ENCODE measurements around the gene CCDC60.

The CCDC60 gene

GRCh38 chr12:119378903-119379302 is 44.4 kb downstream of the CCDC60 start:
- DNase-seq (ENCODE audit: low read depth in 1 of 2, low spot score in 1 of 2) = no peak
- in situ Hi-C loops (cut with HindIII; ENCODE audit: low pct_unique_long_range_greater_than_20kb, low sequenced_read_pairs) = no loop called here
- no peak for TF ChIP-seq JUND (IDR thresholded peaks at IDR 0.05; ENCODE audit: low read depth)

- in situ Hi-C loops (cut with HindIII; ENCODE audit: low pct_unique_long_range_greater_than_20kb, low sequenced_read_pairs) = no loop called here
- DNase-seq (ENCODE audit: low read depth in 1 of 2, low spot score in 1 of 2) = no peak
- TF ChIP-seq JUND (IDR thresholded peaks at IDR 0.05; ENCODE audit: low read depth) = no peak
Measured at GRCh38 chr12:119381471-119382235, 47.1 kb downstream of the CCDC60 start.

- no peak for DNase-seq (ENCODE audit: low read depth in 1 of 2, low spot score in 1 of 2)
- no peak for TF ChIP-seq JUND (IDR thresholded peaks at IDR 0.05; ENCODE audit: low read depth)
- in situ Hi-C loops (cut with HindIII; ENCODE audit: low pct_unique_long_range_greater_than_20kb, low sequenced_read_pairs) = no loop called here
Measured at GRCh38 chr12:119383206-119383605, 48.7 kb downstream of the CCDC60 start.

- TF ChIP-seq JUND (IDR thresholded peaks at IDR 0.05; ENCODE audit: low read depth) = no peak
- DNase-seq (ENCODE audit: low read depth in 1 of 2, low spot score in 1 of 2) = no peak
- in situ Hi-C loops (cut with HindIII; ENCODE audit: low pct_unique_long_range_greater_than_20kb, low sequenced_read_pairs) = no loop called here
Measured at GRCh38 chr12:119384340-119384739, 49.8 kb downstream of the CCDC60 start.

- in situ Hi-C loops (cut with HindIII; ENCODE audit: low pct_unique_long_range_greater_than_20kb, low sequenced_read_pairs) = no loop called here
- DNase-seq (ENCODE audit: low read depth in 1 of 2, low spot score in 1 of 2) = no peak
- TF ChIP-seq JUND (IDR thresholded peaks at IDR 0.05; ENCODE audit: low read depth) = no peak
Measured at GRCh38 chr12:119385659-119386058, 51.1 kb downstream of the CCDC60 start.

- TF ChIP-seq JUND (IDR thresholded peaks at IDR 0.05; ENCODE audit: low read depth) = no peak
- in situ Hi-C loops (cut with HindIII; ENCODE audit: low pct_unique_long_range_greater_than_20kb, low sequenced_read_pairs) = no loop called here
- no peak for DNase-seq (ENCODE audit: low read depth in 1 of 2, low spot score in 1 of 2)
Measured at GRCh38 chr12:119389687-119390086, 55.2 kb downstream of the CCDC60 start.

GRCh38 chr12:119391673-119392072 is 57.1 kb downstream of the CCDC60 start:
- DNase-seq (ENCODE audit: low read depth in 1 of 2, low spot score in 1 of 2) = no peak
- in situ Hi-C loops (cut with HindIII; ENCODE audit: low pct_unique_long_range_greater_than_20kb, low sequenced_read_pairs) = no loop called here
- no peak for TF ChIP-seq JUND (IDR thresholded peaks at IDR 0.05; ENCODE audit: low read depth)

GRCh38 chr12:119393677-119394076 is 59.1 kb downstream of the CCDC60 start:
- TF ChIP-seq JUND (IDR thresholded peaks at IDR 0.05; ENCODE audit: low read depth) = no peak
- in situ Hi-C loops (cut with HindIII; ENCODE audit: low pct_unique_long_range_greater_than_20kb, low sequenced_read_pairs) = no loop called here
- DNase-seq (ENCODE audit: low read depth in 1 of 2, low spot score in 1 of 2) = no peak

- no peak for TF ChIP-seq JUND (IDR thresholded peaks at IDR 0.05; ENCODE audit: low read depth)
- in situ Hi-C loops (cut with HindIII; ENCODE audit: low pct_unique_long_range_greater_than_20kb, low sequenced_read_pairs) = no loop called here
- DNase-seq (ENCODE audit: low read depth in 1 of 2, low spot score in 1 of 2) = no peak
Measured at GRCh38 chr12:119397540-119397939, 63.0 kb downstream of the CCDC60 start.

GRCh38 chr12:119398190-119398589 is 63.7 kb downstream of the CCDC60 start:
- no peak for TF ChIP-seq JUND (IDR thresholded peaks at IDR 0.05; ENCODE audit: low read depth)
- in situ Hi-C loops (cut with HindIII; ENCODE audit: low pct_unique_long_range_greater_than_20kb, low sequenced_read_pairs) = no loop called here
- DNase-seq (ENCODE audit: low read depth in 1 of 2, low spot score in 1 of 2) = no peak

GRCh38 chr12:119399301-119399700 is 64.8 kb downstream of the CCDC60 start:
- TF ChIP-seq JUND (IDR thresholded peaks at IDR 0.05; ENCODE audit: low read depth) = no peak
- no peak for DNase-seq (ENCODE audit: low read depth in 1 of 2, low spot score in 1 of 2)
- in situ Hi-C loops (cut with HindIII; ENCODE audit: low pct_unique_long_range_greater_than_20kb, low sequenced_read_pairs) = no loop called here

GRCh38 chr12:119406308-119406707 is 71.8 kb downstream of the CCDC60 start:
- DNase-seq (ENCODE audit: low read depth in 1 of 2, low spot score in 1 of 2) = no peak
- no peak for TF ChIP-seq JUND (IDR thresholded peaks at IDR 0.05; ENCODE audit: low read depth)
- in situ Hi-C loops (cut with HindIII; ENCODE audit: low pct_unique_long_range_greater_than_20kb, low sequenced_read_pairs) = no loop called here

GRCh38 chr12:119406811-119407210 is 72.3 kb downstream of the CCDC60 start:
- no peak for TF ChIP-seq JUND (IDR thresholded peaks at IDR 0.05; ENCODE audit: low read depth)
- in situ Hi-C loops (cut with HindIII; ENCODE audit: low pct_unique_long_range_greater_than_20kb, low sequenced_read_pairs) = no loop called here
- no peak for DNase-seq (ENCODE audit: low read depth in 1 of 2, low spot score in 1 of 2)

- DNase-seq (ENCODE audit: low read depth in 1 of 2, low spot score in 1 of 2) = no peak
- in situ Hi-C loops (cut with HindIII; ENCODE audit: low pct_unique_long_range_greater_than_20kb, low sequenced_read_pairs) = no loop called here
- no peak for TF ChIP-seq JUND (IDR thresholded peaks at IDR 0.05; ENCODE audit: low read depth)
Measured at GRCh38 chr12:119409043-119409442, 74.5 kb downstream of the CCDC60 start.
